Calu3 (cell line): ENCODE measurements around the gene MAGEA11. TPM values are rescaled to one million over a fixed set of nuclear protein-coding genes. Genes with fewer than 3 reads are reported as not detected.
"Not testable (repeated sequence)": the region's sequence is repeated elsewhere in the genome, so short reads cannot be mapped to it uniquely, and the experiment has no call there.

Experiments used
- BruUV-seq: library from RNA; stranded (reverse); fragments of 400-500 nt; replicated peaks from 2 replicates; lab custom pipeline; 2021; lab: Mats Ljungman, UMichigan
- CTCF ChIA-PET: fragments of 300-600 bp; sonication (Branson Sonifier 250); formaldehyde crosslinking; loops from one replicate; lab custom pipeline; 2022; ENCODE audit warnings: antibody characterized with exemption; lab: Charles Lee
- DNase-seq: peaks from one replicate; pipeline ENCODE4 v3.0.0; 2022
- H3K27ac Mint-ChIP-seq: one replicate; pipeline ENCODE4 v1.8.0; 2022; ENCODE audit warnings: mixed read lengths; ENCODE audit not compliant: unreplicated experiment
- H3K27me3 Mint-ChIP-seq: one replicate; pipeline ENCODE4 v1.8.0; 2022; ENCODE audit warnings: mixed read lengths; ENCODE audit not compliant: unreplicated experiment
- H3K36me3 Mint-ChIP-seq: one replicate; pipeline ENCODE4 v1.8.0; 2022; ENCODE audit warnings: mild to moderate bottlenecking, moderate library complexity, mixed read lengths; ENCODE audit not compliant: insufficient read depth, unreplicated experiment
- H3K4me1 Mint-ChIP-seq: one replicate; pipeline ENCODE4 v1.8.0; 2022; ENCODE audit warnings: mild to moderate bottlenecking, low read depth, mixed read lengths; ENCODE audit not compliant: unreplicated experiment
- H3K4me3 Mint-ChIP-seq: one replicate; pipeline ENCODE4 v1.8.0; 2022; ENCODE audit warnings: mild to moderate bottlenecking, low read depth, moderate library complexity, mixed read lengths; ENCODE audit not compliant: unreplicated experiment
- H3K9me3 Mint-ChIP-seq: one replicate; pipeline ENCODE4 v1.8.0; 2022; ENCODE audit warnings: low read depth, mixed read lengths; ENCODE audit not compliant: unreplicated experiment
- CTCF ChIP-seq: fragments of 200-600 bp; IDR thresholded peaks from one replicate; pipeline ENCODE4 v1.8.0; 2022; ENCODE audit warnings: antibody characterized with exemption; ENCODE audit not compliant: unreplicated experiment
- intact Hi-C: fragments of 100-400 bp; cut with micrococcal nuclease; formaldehyde crosslinking; loops from one replicate; pipeline ENCODE4 v1.10.0; 2022; ENCODE audit not compliant: unreplicated experiment
- total RNA-seq: library from RNA; stranded (reverse); gene quantifications from 2 replicates; pipeline ENCODE4 v1.2.3, GENCODE V29; 2022

Gene MAGEA11
- total RNA-seq, 1 experiment from 2014 or later = not detected

- H3K36me3 Mint-ChIP-seq = no peaks in the 10 kb centered on the region
- intact Hi-C loops = no loop called here
- CTCF ChIA-PET = no interaction called here
- H3K9me3 Mint-ChIP-seq = no peaks in the 10 kb centered on the region
- BruUV-seq = no TSS peak
- DNase-seq = no peak
- no peak overlapping the region for H3K27ac Mint-ChIP-seq
- peaks cover 13% of the 10 kb centered on the region for H3K4me1 Mint-ChIP-seq
- peaks cover 64% of the 10 kb centered on the region for H3K27me3 Mint-ChIP-seq
- no peak for TF ChIP-seq CTCF
- no peak overlapping the region for H3K4me3 Mint-ChIP-seq
Observed at GRCh38 chrX:149716632-149717031, 4.8 kb downstream of the MAGEA11 start.

GRCh38 chrX:149717803-149718202 is 5.9 kb downstream of the MAGEA11 start:
- intact Hi-C loops = no loop called here
- Mint-ChIP-seq H3K36me3 (no peaks in the 10 kb centered on the region), H3K27me3 (peaks cover 65% of the 10 kb centered on the region), H3K4me3 (no peak overlapping the region), H3K9me3 (no peaks in the 10 kb centered on the region), H3K27ac (no peak overlapping the region), H3K4me1 (peaks cover 13% of the 10 kb centered on the region)
- no peak for DNase-seq
- BruUV-seq = no TSS peak
- no peak for TF ChIP-seq CTCF
- CTCF ChIA-PET = no interaction called here

- peaks cover 13% of the 10 kb centered on the region for H3K4me1 Mint-ChIP-seq
- intact Hi-C loops = no loop called here
- no peak overlapping the region for H3K4me3 Mint-ChIP-seq
- no peak overlapping the region for H3K27ac Mint-ChIP-seq
- H3K36me3 Mint-ChIP-seq = no peaks in the 10 kb centered on the region
- DNase-seq = no peak
- BruUV-seq = no TSS peak
- CTCF ChIA-PET = no interaction called here
- no peaks in the 10 kb centered on the region for H3K9me3 Mint-ChIP-seq
- peaks cover 65% of the 10 kb centered on the region for H3K27me3 Mint-ChIP-seq
- no peak for TF ChIP-seq CTCF
Observed at GRCh38 chrX:149718757-149719156, 6.9 kb downstream of the MAGEA11 start.

- H3K27me3 Mint-ChIP-seq = peaks cover 65% of the 10 kb centered on the region
- DNase-seq = peak; percentile 7
- H3K4me1 Mint-ChIP-seq = peaks cover 13% of the 10 kb centered on the region
- no peak overlapping the region for H3K27ac Mint-ChIP-seq
- TF ChIP-seq CTCF = no peak
- H3K9me3 Mint-ChIP-seq = no peaks in the 10 kb centered on the region
- intact Hi-C loops = no loop called here
- peak overlapping the region; percentile 28 for H3K4me3 Mint-ChIP-seq
- BruUV-seq = no TSS peak
- CTCF ChIA-PET = no interaction called here
- no peaks in the 10 kb centered on the region for H3K36me3 Mint-ChIP-seq
Observed at GRCh38 chrX:149720021-149720689, 8.3 kb downstream of the MAGEA11 start.

- H3K9me3 Mint-ChIP-seq, DNase-seq, intact Hi-C loops, H3K27ac Mint-ChIP-seq, H3K36me3 Mint-ChIP-seq, BruUV-seq, CTCF ChIA-PET, H3K4me3 Mint-ChIP-seq: not testable (repeated sequence)
- Mint-ChIP-seq H3K27me3 (peaks cover 58% of the 10 kb centered on the region), H3K4me1 (peaks cover 13% of the 10 kb centered on the region)
Observed at GRCh38 chrX:149721241-149721640, 9.4 kb downstream of the MAGEA11 start.
